Pulmonary artery endothelial cell (primary cell): ENCODE results near the gene EIF2B1. TPM values are rescaled to one million over a fixed set of nuclear protein-coding genes. Genes with fewer than 3 reads are reported as not detected.

Experiments
- total RNA-seq: library from RNA; depleted of rRNA; stranded (reverse); fragments of >200 nt; gene quantifications from 2 replicates; pipeline ENCODE4 v1.2.3, GENCODE V29; 2014

Gene EIF2B1
- total RNA-seq, 1 donor from 2014 or later: 36.3 TPM

Other genes with a start within 250 kb of the EIF2B1 start
- gene KMT5A, start 249.6 kb downstream of the EIF2B1 start, total RNA-seq: 39.0 and 60.9 TPM in 2 replicates
- 5.3 and 5.5 TPM in 2 replicates for gene RILPL2, start 197.0 kb downstream of the EIF2B1 start, total RNA-seq
- 10.0 and 16.2 TPM in 2 replicates for gene SNRNP35, start 175.5 kb downstream of the EIF2B1 start, total RNA-seq
- gene RILPL1, start 100.0 kb downstream of the EIF2B1 start, total RNA-seq: 9.4 and 9.8 TPM in 2 replicates
- gene TMED2, start 49.1 kb downstream of the EIF2B1 start, total RNA-seq: 441 and 517 TPM in 2 replicates
- gene DDX55, start 31.6 kb downstream of the EIF2B1 start, total RNA-seq: 15.2 and 24.6 TPM in 2 replicates
- gene GTF2H3, start 143 bp upstream of the EIF2B1 start, total RNA-seq: 34.0 and 39.3 TPM in 2 replicates
- gene TCTN2, start 37.4 kb upstream of the EIF2B1 start, total RNA-seq: 7.9 and 8.2 TPM in 2 replicates
- gene ATP6V0A2, start 78.7 kb upstream of the EIF2B1 start, total RNA-seq: 29.7 and 54.9 TPM in 2 replicates
- under 0.01 TPM in 2 replicates for gene DNAH10, start 128.6 kb upstream of the EIF2B1 start, total RNA-seq